Ovary (tissue), 9 donors: ENCODE measurements around the gene GJE1. TPM values are rescaled to one million over a fixed set of nuclear protein-coding genes. Genes with fewer than 3 reads are reported as not detected.
A peak's percentile ranks its signal among the peaks of the same experiment; 100 is the strongest.
"Not testable (repeated sequence)": the region's sequence is repeated elsewhere in the genome, so short reads cannot be mapped to it uniquely, and the experiment has no call there.

ENCODE experiments used
- DNase-seq, 5 donors: peaks; one replicate each; pipeline ENCODE4 v3.0.0-alpha.2; 2019 to 2020
- H3K27ac ChIP-seq, 2 donors: fragments of 200-600 bp; one replicate each; pipeline versions ENCODE4 v1.5.1 to v1.8.0; 2019 to 2022
- H3K27me3 ChIP-seq: fragments of 200-600 bp; one replicate; pipeline ENCODE4 v1.8.0; 2022
- H3K36me3 ChIP-seq: fragments of 200-600 bp; sonication (generic); one replicate; pipeline ENCODE4 v1.5.1; 2019
- H3K4me1 ChIP-seq: one replicate; pipeline ENCODE4 v1.8.1; 2013; ENCODE audit warnings: mild to moderate bottlenecking, moderate library complexity; ENCODE audit not compliant: insufficient read depth
- H3K4me3 ChIP-seq: fragments of 200-600 bp; sonication (generic); one replicate; pipeline ENCODE4 v1.5.1; 2017
- H3K9me3 ChIP-seq, 2 donors: fragments of 200-600 bp in 1 of 2; sonication (generic) in 1 of 2; one replicate each; pipeline versions ENCODE4 v1.5.1 to v1.8.1; 2013 to 2019; ENCODE audit warnings: mild to moderate bottlenecking in 1 of 2, moderate library complexity in 1 of 2
- CTCF ChIP-seq, 3 donors: fragments of 450-650 bp in 2 of 3; fragments of 200-600 bp in 1 of 3; IDR thresholded peaks; one replicate each; pipeline versions ENCODE4 v1.5.1 to v1.8.0; 2016 to 2022; ENCODE audit warnings: antibody characterized with exemption in 3 of 3, mild to moderate bottlenecking in 1 of 3
- EP300 ChIP-seq: sonication (generic); formaldehyde crosslinking; IDR thresholded peaks from one replicate; pipeline ENCODE4 v1.6.1; 2017; ENCODE audit warnings: antibody characterized with exemption
- POLR2A ChIP-seq: fragments of 450-650 bp; IDR thresholded peaks from one replicate; pipeline ENCODE4 v1.6.1; 2017; ENCODE audit warnings: antibody characterized with exemption, mild to moderate bottlenecking, moderate library complexity
- whole genome bisulfite sequencing, 3 donors: extraction: QIAGEN DNeasy Blood & Tissue Kit in 1 of 3; methylation state at CpG; one replicate each; pipeline versions ENCODE4 v1.1.5 to v1.1.7; 2013 to 2017; 5-methylcytosine and 5-hydroxymethylcytosine counted together
- intact Hi-C, 4 donors: fragments of 100-400 bp; cut with DNase I; formaldehyde crosslinking; loops; one replicate each; pipeline versions ENCODE4 v1.11.0 to v1.15.1; 2022 to 2023
- polyA plus RNA-seq, 2 donors: library from polyadenylated mRNA; stranded (reverse); fragments of 200-250 nt in 1 of 2; fragments of 350-450 nt in 1 of 2; fragmentation: Illumina TruSeq in 1 of 2; extraction: RNeasy Lipid Tissue Mini Kit (QIAGEN cat#74804) in 1 of 2; gene quantifications; one replicate each; pipeline ENCODE4 v1.2.3, GENCODE V29; 2013 to 2014
- total RNA-seq, 7 donors: library from RNA; depleted of rRNA in 2 of 7; stranded (reverse); fragments of >200 nt in 2 of 7; fragmentation: NEBNext Ultra II Directional in 3 of 7; extraction: Animal tissue kit (Norgen Biotek cat#: 25700) in 3 of 7; gene quantifications; one replicate each; pipeline versions ENCODE4 v1.1.0 to v1.2.4, GENCODE V29; 2016 to 2023
- donor health status: DM: no; HTN: no; CAD: no; lungs with moderate emphysema.
- donor health status: DM: no; HTN: no; CAD: no.
- donor health status: Bipolar disorder and iron deficiency.
- donor health status: DM: yes; HTN: yes; CAD: no.
- donor health status: DM: no; HTN: no; CAD: no.
- donor health status: DM: yes; HTN: yes; CAD: no.

GJE1 gene
- total and polyA plus RNA-seq, 9 donors = not detected

GRCh38 chr6:142121342-142121741 is 11.4 kb upstream of the GJE1 start:
- H3K27ac ChIP-seq = no peak overlapping the region
- 75 to 82% (median 75%) methylated on average over 3 of the region's 3 CpGs for WGBS, 3 donors
- TF ChIP-seq EP300 (no peak), CTCF (IDR thresholded peaks at IDR 0.05) (no peak), POLR2A (no peak)
- DNase-seq = no peak
- H3K27me3 ChIP-seq = no peaks in the 10 kb centered on the region
- H3K4me1 ChIP-seq = no peaks in the 10 kb centered on the region
- no peaks in the 10 kb centered on the region for H3K9me3 ChIP-seq
- no peak overlapping the region for H3K4me3 ChIP-seq
- intact Hi-C loops = no loop called here
- no peaks in the 10 kb centered on the region for H3K36me3 ChIP-seq

- WGBS, 3 donors = 71 to 84% (median 83%) methylated on average over 1 of the region's 1 CpG
- intact Hi-C loops = loop anchor here in 1 of 4 donors (10.0 kb wide), 1 partner anchor 1886 kb away; no protein-coding TSS in a partner anchor
- Histone ChIP-seq H3K27ac (no peak overlapping the region), H3K9me3 (no peaks in the 10 kb centered on the region), H3K27me3 (no peaks in the 10 kb centered on the region), H3K36me3 (no peaks in the 10 kb centered on the region), H3K4me1 (no peaks in the 10 kb centered on the region), H3K4me3 (no peak overlapping the region)
- TF ChIP-seq POLR2A (no peak), EP300 (no peak), CTCF (IDR thresholded peaks at IDR 0.05) (no peak)
- no peak for DNase-seq
Measured at GRCh38 chr6:142130814-142131213, 1.9 kb upstream of the GJE1 start.

- no peaks in the 10 kb centered on the region for H3K27me3 ChIP-seq
- no peaks in the 10 kb centered on the region for H3K9me3 ChIP-seq
- no peak overlapping the region for H3K27ac ChIP-seq
- H3K4me1 ChIP-seq = no peaks in the 10 kb centered on the region
- H3K4me3 ChIP-seq = no peak overlapping the region
- DNase-seq = no peak
- TF ChIP-seq EP300 (no peak), CTCF (IDR thresholded peaks at IDR 0.05) (no peak), POLR2A (no peak)
- 47 to 49% (median 47%) methylated on average over 2 of the region's 2 CpGs for WGBS, 3 donors
- H3K36me3 ChIP-seq = no peaks in the 10 kb centered on the region
- intact Hi-C loops = loop anchor here in 1 of 4 donors (10.0 kb wide), 1 partner anchor 1894 kb away; no protein-coding TSS in a partner anchor
Measured at GRCh38 chr6:142138876-142139275, 6.2 kb downstream of the GJE1 start.

- intact Hi-C loops = loop anchor here in 1 of 4 donors (10.0 kb wide), 1 partner anchor 243 kb away; no protein-coding TSS in a partner anchor
- H3K27me3 ChIP-seq, DNase-seq, H3K27ac ChIP-seq, H3K36me3 ChIP-seq, H3K4me1 ChIP-seq, H3K9me3 ChIP-seq, H3K4me3 ChIP-seq: not testable (repeated sequence)
- 91 to 96% (median 94%) methylated on average over 13 of the region's 13 CpGs for WGBS, 3 donors
Measured at GRCh38 chr6:142141531-142141930, 8.8 kb downstream of the GJE1 start.

- H3K4me1 ChIP-seq = peaks cover 2% of the 10 kb centered on the region
- no peak within 1 kb of the TSS for H3K27ac ChIP-seq
- peak within 1 kb of the TSS; percentile 68 for H3K4me3 ChIP-seq
- no peaks in the 10 kb centered on the region for H3K36me3 ChIP-seq
- intact Hi-C loops = loop anchor here in 1 of 4 donors (10.0 kb wide), 1 partner anchor 238 kb away; no protein-coding TSS in a partner anchor
- no peaks in the 10 kb centered on the region for H3K9me3 ChIP-seq
- DNase-seq = peak; percentile 95 to 97 (median 95)
- no peaks in the 10 kb centered on the region for H3K27me3 ChIP-seq
- TF ChIP-seq CTCF (IDR thresholded peaks at IDR 0.05) (peak; percentile 86 to 88 (median 87)), POLR2A (peak; percentile 5), EP300 (no peak)
- WGBS, 3 donors = 1% methylated on average over 33 to 38 of the region's 38 CpGs
Measured at GRCh38 chr6:142146828-142147662, 14.3 kb downstream of the GJE1 start, which contains the start of the genes NMBR and VTA1. Gene NMBR, minus strand, starts transcription at chr6:142147122. Its CDS starts 58,464 bp downstream, at chr6:142088658. Gene VTA1, plus strand, starts transcription at chr6:142147263. Its CDS starts 25 bp downstream, at chr6:142147288.
